NCI-H2171 (cell line): ENCODE data around the gene PRCD.
"Not testable (repeated sequence)": the region's sequence is repeated elsewhere in the genome, so short reads cannot be mapped to it uniquely, and the experiment has no call there.

ENCODE experiments used
- DNase-seq: peaks from one replicate; lab custom pipeline; 2025; lab: John Stamatoyannopoulos, UW

PRCD gene

DNA sequence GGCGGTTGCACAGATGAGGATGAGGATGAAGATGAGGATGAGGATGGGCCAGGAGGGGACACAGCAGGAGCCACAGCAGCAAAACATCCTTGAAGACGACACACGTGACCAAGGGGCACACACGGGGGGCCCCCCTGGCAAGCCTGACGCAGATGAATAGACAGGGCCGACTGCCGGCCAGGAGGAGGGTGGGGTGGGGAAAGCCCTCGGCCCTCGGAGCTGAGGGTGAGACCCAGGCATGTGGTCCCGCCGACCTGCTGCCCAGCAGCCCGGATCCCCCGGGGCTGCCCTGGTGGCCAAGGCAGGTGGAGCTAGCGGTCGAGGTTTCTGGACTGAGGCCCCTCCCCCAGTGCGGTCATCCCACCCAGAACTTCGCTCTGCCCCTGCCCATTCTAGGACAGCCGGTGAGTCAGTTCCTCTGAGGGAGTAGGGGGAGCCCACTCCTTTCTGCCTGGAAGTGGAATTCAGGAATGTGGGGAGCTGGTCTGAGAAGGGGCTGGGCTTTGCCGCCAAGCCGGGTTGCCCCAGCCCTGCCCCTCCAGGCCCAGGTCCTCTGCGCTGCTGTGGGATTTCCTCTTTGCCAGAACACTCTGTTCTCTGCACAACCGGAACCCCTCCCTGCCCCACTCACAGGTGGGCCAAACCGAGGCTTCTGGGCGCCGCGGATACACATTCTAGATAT lies 12.3 kb upstream of the PRCD start:
- no peak for DNase-seq

DNA sequence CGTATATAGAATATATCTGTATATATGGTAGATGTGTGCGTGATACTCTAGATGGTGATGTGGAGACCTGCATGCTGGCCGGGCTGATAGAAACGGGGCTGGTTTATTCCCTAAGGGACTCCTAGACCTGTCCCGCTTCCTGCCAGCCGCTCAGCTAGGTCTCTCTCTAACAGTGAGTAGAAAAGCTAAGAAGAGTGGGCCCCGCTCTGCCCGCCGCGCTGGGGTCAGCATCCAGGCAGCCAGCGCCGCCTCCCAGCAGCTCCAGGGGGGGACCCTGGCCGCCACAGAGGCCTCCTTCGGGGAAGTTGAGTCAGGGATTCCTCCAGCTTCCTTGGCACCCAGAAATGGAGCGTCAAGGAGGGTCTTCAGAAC lies 11.7 kb upstream of the PRCD start:
- no peak for DNase-seq

DNA sequence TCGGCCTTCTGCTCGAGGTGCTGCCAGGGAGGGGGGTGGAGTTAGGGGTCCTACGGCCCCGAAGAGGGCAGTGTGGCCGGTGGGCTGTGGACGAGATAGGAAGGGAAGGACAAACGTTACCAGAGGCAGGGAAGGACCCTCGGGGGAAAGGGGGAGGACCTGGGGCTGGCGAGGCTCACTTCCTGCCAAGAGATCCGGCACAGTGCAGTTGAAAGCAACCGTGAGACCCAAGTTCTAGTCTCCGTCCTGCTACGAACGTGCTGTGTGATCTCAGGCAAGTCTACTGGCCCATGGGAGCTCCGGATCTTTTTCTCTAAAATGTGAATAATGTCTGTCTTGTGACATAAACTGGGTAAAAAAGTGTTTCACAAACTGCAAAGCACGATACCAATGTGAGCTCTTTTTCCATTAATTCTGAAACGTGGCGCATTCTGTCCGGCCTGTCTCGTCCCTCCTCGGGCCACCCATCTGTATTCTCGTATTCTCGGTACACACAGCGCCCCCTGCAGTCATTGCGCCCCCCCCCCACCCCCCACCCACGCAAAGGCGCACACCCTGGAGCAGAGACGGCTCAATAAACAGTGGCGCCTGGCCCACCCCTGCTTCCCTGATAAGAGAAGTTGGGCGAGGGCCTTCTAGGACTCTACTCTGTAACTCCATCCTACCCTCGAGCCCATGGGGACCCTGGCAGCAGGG lies 11.2 kb upstream of the PRCD start:
- DNase-seq: no peak

DNA sequence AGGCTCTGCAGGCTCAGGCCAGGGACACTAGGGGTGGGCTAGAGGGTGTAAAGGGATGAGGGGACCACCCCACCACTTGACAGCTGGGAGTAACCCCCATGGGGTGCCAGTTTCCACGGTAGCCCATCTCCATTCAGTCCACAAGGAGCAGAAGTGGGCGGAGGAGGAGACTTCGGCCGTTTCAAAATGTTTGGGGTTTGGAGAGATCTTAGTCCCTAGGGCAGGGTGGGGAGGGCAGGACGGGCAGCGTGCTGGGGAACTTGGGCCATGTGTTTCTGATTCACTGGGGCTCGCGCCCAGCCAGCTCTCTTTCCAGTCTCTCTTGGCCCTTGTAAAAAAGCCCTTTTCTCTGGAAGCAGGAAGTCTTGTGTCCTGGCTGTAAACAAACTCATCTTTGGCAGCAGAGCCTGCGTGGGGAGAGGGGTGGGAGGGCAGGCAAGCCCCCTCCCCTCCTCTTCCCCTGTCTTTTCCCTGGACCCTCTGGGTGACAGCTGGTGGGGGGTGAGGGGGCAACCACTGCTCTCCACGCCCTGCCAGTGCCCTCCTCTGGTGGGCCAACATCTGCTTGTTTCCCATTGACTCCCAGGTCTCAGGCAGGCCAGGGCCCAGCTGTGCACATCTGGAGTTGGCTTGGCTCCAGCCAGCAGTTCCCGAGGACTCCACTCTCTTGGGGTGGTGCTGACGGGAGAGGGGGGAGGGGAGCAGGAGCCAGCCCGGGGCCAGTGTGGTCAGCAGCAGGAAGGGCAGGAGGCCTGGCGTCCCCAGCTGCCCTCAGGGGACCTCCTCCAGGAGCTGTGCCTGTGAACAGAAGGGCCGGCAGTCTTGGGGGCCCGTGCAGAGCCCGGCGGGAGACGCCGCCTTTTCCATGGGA lies 10.4 kb upstream of the PRCD start:
- no peak for DNase-seq

DNA sequence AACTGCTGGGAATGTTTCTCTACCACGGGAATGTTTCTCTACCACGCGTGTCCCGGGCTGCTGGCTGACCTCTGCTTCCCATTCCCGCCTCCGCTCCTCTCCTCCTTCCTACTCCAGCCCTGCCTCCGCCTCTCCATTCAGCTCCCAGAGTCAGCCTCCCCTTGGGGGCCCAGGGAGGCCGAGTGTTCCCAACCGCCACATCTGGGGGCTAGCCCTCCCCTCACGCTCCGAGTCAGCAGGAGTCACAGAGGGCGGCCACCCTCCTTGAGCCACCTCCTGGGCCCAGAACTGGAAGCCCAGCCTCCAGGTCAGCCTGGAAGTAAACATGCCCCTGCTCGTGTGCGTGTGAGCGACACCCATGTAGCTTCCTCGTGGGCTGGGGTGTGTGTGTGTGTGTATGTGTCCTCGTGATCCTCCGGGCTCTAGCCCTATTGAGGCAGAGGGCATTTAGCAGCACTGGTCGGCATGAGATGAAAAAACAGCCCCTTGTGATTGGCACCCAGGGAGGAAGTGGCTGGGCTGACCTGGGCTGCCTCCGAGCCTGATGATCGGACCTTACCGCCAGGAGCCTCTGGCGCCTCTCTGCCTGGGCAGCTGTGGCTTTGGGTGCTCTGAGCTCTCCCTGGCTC lies 9.6 kb upstream of the PRCD start:
- no peak for DNase-seq

DNA sequence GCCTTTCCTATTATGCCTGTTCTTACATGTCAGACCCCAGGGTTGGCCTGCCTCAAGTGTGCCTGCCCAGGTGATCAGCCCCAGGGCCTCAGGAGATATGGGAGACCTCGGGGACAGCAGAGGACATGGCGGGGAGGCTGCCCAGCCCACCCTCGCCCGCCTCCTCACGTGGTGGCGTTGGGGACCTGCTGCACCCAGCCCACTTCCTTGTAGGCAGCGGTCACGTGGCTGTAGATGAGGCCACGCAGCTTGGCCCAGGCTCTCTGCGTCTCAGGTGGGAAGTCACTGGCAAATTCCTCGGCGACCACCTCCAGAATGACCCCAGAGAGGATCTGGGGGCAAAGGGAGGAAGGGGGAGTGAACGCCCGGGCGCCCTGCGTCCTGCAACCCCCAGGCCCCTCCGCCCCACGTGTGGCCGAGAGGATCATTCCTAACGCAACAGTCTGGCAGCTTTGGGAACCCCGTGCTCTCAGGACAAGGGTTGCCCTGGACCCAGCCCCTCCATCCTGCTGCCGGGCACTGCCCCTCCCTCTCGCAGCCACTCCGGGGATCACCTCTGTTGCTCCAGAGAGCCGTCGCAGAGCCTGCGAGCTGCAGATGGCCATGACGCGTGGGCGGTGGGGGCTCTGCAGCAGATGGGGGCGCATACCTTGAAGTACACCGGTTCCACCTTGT lies 8.9 kb upstream of the PRCD start:
- no peak for DNase-seq

DNA sequence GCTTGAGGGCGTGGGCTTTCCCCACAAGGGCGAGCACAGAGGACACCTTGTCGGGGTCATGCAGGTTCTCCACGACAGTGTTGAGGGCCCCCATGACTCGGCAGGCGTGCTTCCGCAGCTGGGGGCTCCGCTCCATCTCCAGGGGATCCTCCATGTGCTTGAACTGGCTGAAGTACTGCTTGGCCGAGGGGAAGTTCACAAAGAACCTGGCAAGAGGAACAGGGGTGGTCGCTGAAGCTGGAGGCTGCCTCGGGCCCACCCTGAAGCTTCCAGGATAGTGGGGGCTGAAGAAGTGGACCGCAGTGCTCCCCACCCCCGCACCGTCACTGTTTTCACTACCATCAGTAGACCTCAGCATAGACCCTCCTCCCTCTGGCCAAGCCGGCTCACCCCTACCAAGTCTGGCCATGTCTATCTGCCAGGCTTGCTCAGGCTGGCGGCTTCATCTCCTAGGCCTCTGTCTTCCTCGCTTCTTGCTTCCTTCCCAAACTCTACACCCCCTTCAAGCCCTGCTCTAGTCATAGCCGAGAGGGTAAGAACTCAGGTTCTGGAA lies 8.3 kb upstream of the PRCD start:
- DNase-seq: no peak

DNA sequence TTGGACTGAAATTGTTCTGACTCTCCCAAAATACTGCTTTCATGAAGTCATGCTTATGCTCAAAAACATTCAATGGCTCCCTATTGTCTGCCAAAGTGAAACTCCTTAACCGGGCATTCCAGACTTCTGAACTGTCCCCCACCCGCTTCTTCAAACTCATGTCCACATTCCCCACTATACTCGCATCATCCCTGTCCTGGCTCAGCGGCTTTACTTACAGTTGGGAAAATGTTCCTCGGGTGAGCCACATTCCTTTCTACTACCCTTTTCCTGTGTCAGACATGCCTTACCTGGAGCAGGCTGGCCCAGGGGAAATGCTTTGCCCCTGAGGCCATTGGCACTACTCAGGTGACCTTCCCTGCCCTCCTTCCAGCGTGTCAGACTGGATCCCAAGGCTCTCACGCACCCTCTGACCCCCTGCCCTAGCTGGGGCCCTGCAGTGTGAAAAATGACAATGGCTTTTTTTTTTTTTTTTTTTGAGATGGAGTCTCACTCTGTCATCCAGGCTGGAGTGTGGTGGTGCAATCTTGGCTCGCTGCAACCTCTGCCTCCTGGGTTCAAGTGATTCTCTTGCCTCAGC lies 7.7 kb upstream of the PRCD start:
- no peak for DNase-seq

DNA sequence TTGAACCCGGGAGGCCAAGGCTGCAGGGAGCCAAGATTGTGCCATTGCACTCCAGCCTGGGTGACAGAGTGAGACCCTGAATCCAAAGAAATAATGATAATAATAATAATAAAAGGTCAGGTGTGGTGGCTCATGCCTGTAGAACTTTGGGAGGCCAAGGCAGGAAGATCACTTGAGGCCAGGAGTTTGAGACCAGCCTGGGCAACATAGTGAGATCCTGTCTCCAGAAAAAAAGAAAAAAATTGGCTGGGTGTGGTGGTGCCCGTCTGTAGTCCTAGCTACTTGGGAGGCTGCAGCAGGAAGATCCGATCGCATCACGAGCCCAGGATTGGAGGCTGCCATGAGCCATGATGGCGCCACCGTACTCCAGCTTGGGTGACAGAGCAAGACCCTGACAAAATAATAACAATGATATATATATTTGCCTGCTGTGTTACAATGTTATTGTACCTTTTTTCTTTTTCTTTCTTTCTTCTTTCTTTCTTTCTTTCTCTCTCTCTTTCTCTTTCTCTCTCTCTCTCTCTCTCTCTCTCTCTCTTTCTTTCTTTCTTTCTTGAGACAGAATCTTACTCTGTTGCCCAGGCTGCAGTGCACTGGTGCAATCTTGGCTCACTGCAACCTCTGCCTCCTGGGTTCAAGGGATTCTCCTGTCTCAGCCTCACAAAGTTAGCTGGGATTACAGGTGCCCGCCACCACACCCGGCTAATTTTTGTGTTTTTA lies 6.0 kb upstream of the PRCD start:
- not testable (repeated sequence) for DNase-seq

DNA sequence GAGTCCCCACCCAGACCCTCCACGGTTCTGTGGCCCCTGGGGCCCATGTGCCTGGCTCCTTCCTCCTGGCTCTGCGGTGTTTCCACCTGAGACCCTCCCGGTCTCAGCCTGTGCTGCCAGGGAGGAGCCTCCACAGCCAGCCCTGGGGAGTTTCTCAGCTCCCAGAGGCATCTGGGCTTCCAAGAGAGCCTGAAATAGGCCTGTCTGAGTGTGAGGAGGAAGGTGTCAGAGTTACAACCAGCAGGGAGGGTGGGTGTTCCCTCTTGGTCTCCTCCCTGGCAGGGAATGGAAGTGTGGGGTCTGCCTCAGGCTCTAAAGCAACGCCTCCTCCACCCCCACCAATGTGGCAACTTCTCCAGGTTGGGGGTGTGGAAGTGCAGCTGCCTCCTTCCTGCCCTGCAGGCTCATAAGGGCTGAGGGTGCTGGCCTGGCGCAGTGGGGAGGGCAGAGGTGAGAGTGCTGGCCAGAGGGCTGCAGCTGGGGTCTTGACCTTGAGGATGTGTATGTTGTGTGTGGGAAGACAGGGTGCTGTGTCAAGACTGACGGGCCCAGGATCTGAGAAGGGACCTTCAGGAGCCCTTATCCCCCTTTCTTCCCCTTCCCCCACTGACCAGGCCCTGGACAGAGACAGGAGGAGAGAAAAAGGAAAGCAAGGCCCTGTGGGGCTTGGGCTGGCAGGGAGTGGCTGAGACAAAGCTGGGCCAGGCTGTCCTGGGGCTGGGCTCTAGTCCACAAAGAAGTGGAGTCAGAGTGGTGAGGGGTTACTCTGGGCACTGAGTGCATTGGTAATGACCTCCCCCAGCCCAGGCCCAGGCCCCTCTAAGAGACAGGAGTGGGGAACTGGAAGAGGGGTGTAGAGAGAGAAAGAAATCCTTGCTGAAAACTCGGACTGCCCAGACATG lies 4.8 kb upstream of the PRCD start:
- peak; percentile 44 for DNase-seq

DNA sequence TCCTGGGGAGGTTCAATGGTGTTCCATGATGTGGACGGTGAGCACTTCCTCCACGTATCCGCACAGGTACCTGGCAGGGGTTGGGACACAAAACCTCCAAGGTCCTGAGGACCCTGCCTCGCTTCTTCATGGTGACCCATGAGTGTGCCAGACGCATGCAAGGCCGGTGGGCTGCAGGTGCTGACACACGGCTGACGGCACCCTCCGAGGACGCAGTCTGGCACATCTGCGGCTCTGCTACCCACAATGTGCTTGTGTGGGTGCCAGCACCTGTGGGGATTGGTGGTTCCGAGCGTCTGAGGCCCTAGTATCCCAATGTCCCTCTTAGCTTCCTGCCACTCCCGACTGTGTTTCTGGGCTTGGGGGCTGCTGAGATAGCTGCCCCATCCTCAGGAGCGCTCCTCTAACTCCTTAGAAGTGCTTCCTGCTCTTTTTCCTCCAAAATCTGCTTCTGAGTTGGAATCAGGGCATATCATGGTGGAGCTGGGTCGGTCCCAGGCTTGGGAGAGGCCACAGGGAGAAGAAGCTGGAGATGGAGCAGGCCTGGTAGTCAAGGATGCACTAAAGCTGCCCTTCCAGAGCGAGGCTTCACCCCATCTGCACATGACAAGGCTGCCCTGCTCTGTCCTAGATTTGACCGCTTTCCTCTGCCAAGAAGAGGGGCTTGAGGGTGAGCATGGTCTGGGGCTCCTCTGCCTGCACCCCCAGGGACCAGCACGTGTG lies 3.9 kb upstream of the PRCD start:
- DNase-seq: no peak

DNA sequence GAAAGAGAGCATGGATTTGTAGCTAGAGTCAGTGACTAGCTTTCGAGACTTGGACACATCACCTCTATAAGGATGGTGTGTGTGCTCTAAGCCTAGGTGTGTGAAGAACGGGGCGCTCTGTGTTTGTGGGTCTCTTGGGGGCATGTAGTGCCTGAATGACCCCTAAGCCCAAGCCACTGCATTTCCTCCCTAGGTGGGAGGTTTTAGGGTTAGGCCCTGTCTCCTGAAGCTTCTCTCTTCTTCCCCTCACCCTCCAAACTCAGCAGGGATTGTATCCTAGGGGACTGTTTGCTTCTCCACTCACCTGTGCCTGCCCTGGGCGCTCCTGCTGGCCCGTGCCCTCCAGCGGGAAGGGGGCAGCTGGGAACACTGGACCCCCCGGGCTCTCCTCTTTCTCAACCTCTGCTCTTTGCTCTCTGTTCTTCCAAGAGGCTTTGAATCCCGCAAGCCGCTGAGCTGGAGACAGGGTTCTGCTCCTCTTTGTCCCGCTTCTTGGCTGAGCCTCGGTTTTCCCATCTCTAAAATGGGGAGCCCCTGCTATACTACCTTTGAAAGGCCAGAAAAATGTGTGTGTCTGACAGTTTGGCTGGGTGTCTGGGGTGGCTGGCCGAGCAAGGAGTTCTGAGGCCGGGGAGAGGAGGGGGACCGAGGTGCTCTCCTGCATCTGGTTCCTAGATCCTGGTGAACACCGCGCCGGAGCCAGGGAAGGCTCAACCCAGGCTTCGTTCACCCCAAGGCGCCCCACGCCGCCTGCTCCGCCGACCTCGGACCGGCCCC lies 3.1 kb upstream of the PRCD start:
- no peak for DNase-seq

DNA sequence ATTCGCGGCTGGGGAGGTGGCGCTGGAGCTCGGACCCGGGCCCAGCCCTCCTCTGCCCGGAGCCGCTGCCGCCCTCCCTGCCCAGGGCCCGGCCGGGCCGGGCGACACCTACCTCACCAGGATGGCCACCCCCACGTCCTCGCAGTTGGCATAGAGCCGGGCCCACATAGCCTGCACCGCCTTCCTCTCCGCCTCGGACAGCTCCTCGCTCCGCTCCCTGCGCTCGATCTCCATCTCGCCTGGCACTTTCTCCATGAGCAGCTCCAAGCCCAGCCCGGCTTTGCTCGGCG lies 2.6 kb upstream of the PRCD start:
- DNase-seq: no peak

DNA sequence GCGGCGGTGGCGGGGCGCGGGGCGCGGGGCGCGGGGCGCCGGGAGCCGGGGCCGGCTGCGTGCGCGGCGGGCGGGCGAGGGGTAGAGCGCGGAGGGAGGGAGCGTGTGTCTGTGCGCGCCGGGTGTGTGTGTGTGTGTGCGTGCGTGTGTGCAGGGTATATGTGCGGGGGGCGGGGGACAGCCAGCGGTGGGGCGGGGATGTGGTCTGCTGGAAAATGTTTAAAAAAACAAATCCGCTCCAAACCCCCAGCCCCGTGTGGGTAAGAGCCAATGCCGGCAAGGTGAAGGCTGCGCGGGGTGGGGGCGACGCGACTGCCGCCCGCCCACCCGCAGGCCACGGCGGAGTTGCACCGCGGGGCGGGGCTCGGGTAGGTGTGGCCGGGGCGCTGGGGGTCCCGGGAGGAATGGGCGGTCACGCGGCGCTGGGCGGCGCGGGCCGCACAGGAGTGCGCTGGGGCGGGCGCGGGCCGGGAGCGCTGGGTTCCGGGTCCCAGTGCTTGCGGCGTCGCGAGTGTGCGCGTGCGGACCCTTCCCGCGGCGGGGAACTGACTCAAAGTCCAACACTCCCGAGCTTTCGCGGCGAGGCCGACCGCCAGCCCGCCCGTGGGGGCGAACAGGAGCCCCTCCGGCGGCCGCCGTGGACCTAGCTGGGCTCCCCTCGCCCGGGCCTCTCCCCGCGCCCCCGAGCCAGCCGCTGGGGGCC lies 2.1 kb upstream of the PRCD start, which contains the start of gene CYGB:
CYGB (minus strand) TSS at position 132 of the 703 bp plus-strand sequence. CDS start 167 bp downstream, outside the sequence.
- no peak for DNase-seq

DNA sequence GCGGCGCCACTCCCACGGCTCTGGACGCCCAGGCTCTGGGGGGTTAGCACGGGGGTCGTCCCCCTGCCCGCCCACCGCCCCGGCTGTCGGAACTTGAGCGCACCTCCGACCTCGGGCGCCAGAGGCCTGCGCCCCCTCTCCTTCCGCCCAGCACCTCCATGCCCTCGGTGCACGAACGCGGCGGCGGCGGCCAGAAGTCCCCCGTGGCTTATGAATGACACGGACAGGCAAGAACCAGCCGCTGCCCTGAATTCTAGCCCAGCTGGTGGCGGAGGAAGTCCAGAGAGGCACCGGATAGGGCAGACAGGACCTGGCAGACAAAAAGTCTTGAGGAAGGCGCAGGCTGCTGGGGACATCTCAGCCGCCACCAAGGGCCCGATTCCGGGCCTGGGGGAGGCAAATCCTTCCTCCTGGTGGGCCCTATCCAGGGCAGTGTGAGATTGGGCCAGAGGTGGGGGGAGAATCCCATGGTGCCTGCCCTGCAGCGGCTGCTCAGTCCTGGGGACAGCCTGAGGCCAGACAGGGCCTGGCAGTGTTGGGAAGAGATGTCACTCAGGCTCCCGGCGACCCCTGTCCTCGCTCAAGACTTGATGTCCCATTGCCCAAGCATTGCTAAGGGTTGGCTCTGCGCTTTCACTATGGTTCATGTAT lies 1.4 kb upstream of the PRCD start:
- no peak for DNase-seq

DNA sequence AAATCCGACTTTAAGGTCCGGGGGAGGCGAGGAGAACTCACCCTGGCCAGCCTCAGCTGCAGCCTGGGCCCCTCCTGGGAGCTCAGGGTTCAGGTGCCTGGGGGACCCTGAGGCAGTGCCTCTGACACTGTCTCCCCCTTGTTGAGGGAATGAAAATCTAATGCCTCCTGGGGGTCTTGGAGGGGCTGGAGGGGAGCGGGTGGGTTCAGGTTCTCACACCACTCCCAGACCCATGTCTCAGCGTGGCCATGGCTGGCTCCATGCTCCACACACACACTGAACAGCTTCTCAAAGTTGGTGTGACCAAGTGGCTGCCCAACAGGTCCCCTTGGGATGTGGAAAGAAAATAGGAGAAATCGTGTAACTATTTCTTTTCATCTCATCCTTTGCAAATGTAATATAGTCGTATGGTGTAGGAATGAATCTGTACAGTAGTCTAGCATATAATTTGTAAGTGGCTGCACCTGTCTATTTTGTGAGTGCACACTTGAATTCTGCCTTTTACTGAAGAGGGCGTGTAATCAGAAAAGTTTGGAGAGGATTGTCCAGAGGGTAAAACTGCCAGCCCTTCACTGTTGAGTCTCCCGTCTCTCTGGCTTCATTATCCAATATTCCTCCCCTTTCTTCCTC lies 788 bp upstream of the PRCD start:
- DNase-seq: no peak
